CD4-positive, alpha-beta T cell treated with Interleukin-15 for 1 hour (primary cell): Measurements from ENCODE around the gene PPP1R13B.
"Not testable (repeated sequence)": the region's sequence is repeated elsewhere in the genome, so short reads cannot be mapped to it uniquely, and the experiment has no call there.

Source experiments
- DNase-seq: peaks from one replicate; pipeline ENCODE4 v3.0.0-alpha.2; 2020

PPP1R13B gene, protein sequence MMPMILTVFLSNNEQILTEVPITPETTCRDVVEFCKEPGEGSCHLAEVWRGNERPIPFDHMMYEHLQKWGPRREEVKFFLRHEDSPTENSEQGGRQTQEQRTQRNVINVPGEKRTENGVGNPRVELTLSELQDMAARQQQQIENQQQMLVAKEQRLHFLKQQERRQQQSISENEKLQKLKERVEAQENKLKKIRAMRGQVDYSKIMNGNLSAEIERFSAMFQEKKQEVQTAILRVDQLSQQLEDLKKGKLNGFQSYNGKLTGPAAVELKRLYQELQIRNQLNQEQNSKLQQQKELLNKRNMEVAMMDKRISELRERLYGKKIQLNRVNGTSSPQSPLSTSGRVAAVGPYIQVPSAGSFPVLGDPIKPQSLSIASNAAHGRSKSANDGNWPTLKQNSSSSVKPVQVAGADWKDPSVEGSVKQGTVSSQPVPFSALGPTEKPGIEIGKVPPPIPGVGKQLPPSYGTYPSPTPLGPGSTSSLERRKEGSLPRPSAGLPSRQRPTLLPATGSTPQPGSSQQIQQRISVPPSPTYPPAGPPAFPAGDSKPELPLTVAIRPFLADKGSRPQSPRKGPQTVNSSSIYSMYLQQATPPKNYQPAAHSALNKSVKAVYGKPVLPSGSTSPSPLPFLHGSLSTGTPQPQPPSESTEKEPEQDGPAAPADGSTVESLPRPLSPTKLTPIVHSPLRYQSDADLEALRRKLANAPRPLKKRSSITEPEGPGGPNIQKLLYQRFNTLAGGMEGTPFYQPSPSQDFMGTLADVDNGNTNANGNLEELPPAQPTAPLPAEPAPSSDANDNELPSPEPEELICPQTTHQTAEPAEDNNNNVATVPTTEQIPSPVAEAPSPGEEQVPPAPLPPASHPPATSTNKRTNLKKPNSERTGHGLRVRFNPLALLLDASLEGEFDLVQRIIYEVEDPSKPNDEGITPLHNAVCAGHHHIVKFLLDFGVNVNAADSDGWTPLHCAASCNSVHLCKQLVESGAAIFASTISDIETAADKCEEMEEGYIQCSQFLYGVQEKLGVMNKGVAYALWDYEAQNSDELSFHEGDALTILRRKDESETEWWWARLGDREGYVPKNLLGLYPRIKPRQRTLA

DNA sequence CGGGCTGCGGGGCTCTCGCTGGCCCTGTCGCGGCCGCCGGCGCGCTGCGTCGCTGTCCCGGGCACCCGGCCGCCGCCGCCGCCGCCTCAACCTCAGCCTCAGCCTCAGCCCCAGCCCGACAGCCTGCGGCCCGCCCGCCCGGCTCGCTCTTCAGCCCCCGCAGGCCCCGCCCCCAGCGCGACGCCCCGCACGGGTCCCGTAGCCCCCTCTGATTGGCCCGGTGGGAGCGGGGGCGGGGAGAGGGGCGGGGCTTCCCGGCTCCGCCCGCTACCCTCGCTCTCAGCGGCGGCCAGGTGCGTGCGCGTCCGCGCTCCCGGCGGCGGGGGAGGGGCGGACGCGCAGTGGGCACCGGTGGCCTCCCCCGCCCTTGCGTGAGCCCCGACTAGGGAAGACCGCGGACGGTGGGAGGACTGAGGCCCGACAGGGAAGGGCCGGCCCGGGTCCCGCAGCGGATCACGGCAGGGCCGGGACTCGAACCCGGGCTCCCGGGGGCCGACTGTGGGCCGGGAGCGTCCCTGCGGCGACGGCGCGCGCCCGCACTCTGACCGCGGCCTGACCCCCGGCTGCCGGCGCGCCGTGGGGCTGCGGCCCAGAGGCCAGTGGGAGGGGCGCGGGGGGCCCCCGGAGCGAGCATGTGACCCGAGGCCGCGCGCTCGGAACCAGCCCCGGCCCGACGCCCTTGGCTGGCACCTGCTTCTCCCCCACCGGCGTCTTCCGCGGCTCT, at the start of gene PPP1R13B:
Gene PPP1R13B, minus strand, starts transcription at position 125 of the 724 bp plus-strand sequence. CDS start 268 bp downstream, outside the sequence.
- peak; percentile 92 for DNase-seq

DNA sequence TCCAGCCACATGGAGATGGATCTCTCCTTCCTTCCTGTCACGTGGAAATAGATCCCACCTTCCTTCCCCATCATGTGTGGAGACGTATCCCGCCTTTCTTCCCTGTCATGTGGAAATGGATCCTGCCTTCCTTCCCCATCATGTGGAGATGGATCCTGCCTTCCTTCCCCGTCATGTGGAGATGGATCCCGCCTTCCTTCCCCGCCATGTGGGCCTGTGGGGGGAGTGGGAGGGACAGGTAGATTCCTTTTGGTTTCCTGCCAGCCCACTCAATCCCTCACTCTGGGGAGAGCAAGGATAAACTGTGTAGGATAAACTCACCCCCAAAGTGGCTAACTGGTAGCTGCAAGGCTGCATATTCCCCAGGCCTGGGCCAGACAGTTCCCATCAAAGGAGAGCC, 49.2 kb upstream of the PPP1R13B start:
- DNase-seq = no peak

DNA sequence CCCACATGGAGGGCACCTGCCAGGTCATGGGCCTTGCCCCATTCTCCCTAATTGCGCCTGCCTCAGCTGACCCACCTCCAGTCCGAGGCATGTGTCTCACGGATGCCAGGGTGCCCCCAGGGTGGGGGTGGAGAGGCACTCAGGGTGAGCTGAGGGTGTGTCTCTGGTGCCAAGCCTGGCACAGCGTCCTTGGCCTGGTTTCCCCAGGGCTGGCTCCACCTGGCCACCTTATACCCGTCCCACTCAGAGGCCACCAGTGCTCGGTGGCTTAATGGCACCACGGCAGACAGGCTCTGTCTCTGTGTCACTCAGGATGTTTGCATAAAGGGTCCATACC, 47.3 kb upstream of the PPP1R13B start:
- DNase-seq = no peak

DNA sequence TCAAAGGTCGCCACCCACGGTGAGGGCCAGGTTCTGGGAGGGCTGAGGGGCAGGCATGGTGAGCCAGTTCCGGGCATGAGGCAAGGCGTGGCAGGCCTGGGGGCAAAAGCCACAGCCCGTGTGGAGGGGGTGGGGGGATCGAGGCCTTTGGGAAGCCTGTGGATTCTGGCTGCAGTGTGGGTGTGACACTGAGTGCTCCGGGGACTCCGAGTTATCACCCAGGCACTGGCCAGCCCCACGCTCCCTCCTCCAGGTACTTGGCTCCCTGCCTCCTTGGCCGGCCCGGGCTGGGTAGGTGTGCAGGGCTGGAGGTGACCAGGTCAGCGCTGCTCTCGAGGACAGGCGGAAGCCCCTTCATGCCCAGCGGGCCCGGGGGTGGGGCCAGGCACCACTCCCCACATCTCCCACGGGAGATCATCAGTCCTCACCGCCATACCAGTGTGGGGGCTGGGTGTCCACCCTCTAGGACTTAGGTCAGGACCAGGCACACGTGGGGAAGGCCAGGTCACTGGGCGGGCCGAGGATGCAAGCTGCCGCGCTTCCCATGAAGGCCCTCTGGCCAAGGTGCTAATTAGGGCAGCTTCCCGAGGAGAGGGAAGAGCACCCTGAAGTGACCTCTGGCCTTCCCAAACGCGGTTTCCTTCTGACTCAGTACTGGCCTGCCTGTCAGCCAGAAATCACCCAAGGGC, 46.8 kb upstream of the PPP1R13B start:
- DNase-seq = no peak

DNA sequence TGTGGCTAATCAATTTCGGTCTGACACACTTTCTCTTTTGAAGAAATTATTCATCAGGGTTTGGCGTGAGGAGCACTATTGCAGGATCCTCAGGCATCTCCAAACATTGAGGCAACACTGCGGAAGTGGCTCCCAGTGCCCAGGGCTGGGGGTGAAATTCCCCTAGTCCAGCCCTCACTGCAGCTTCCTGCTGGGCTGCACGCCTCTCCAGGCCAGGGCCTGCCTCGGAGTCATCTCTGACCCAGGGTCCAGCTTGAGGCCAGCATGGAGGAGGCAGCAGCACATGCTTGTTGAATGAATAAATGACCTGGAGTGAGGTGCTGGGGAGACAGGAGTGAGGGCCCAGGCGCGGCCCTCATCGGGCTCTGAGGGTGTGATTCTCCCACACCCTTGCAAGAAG, 44.9 kb upstream of the PPP1R13B start:
- DNase-seq = no peak

DNA sequence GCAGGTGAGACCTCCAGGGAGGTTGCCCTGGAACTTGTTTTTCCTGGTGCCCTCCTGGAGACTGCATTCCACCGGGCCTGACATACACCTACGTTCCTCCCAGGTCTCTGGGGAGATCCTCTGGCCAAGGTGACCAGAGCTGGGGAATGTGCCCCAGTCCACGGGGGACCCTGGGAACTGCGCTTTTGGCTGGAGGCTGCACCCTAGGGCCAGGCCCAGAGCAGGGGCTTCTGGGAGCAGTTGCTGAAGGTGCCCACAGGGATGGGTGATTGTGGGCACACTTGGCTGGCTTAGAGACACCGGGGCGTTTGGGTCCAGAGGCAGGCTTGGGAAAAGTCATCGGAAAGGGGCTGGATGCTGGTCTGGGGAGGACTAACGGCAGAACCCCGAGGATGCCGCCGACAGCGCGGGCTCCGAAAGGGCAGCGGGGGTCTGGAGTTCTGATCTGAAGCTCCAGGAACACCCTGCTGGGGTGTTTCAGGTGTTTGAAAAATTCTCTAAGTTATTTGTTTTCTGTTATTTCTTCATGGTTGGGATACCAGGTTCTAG, 44.4 kb upstream of the PPP1R13B start:
- no peak for DNase-seq

- DNase-seq = no peak
Measured at GRCh38 chr14:103890821-103891666, 43.7 kb upstream of the PPP1R13B start.

DNA sequence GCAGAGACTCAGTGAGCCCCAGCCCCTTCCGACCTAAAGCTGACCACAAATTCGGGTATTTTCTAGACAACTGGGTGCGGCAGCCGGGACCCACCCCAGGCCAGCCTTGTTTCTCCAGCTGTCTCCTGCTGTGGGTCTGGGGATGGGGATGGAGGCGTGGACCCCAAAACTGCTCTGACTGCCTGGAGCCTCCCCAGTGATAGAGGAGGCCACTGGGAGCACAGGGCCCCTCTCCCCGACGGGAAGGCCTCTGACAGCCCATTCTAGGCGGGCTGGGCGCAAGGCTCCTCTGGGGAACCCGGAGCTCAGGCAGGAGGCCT, 42.6 kb upstream of the PPP1R13B start:
- DNase-seq = no peak

DNA sequence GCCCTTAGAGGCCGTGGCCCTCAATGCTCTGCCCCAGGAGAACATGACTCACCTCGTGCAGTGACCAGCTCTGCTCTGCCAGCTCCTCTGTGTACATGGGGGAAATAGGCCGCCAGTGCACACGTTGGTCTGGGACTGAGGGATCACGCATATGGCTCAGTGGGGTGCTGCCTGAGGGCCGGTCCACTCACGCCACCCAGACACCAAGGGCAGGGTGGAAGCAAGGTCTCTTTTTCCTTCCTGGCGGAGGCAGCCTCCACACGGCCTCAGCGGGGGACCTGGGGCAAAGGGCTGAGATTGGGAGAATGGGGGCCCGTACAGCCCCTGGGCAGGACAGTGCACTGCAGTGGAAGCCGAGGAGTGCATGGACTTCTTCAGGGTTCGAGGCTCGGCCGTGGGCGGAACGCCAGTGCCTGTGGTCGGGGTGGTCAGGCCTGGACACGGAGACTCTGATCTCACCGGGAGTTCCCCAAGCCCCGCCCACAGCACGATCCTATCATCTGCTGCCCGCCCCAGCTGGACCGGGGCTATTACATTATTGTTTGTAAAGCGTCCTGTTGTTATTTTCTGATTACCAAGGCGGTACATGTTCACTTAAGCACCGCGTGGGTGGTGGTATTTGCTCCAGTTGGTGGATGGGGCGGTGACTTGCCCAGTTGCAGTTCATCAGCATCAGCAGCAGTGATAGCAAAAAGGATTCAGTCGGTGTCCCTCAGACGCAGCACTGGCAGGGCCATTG, 42.1 kb upstream of the PPP1R13B start:
- no peak for DNase-seq

- DNase-seq = not testable (repeated sequence)
Measured at GRCh38 chr14:103889002-103889312, 41.6 kb upstream of the PPP1R13B start.

DNA sequence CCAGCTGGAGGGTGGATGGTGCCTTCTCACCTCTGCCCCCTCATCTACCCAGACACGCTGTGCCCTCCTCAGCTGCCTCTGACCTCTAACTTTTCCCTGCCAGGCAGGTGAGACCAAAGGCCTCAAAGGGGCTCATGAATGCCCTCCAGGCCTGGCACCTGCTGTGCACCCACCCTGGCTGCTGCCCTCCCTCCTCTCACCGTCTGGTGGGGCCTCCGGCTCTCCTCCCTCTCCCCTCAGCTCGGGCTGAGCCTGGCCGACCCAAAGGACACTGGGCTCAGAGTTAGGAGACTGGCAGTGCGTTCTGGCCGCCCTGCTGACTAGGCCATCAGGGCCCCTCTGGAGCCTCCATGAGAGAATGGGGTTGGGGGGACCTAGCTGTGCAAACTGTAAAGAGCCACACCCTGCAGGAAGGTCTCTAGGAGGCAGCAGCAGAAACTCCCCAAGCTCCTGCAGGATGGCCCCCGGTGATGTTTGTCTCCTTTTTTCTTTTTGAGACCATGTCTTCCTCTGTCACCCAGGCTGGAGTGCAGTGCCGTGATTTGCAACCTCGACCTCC, 40.3 kb upstream of the PPP1R13B start:
- no peak for DNase-seq

- DNase-seq = no peak
Measured at GRCh38 chr14:103887170-103887501, 39.8 kb upstream of the PPP1R13B start.

GRCh38 chr14:103886304-103887169, 39.2 kb upstream of the PPP1R13B start:
- no peak for DNase-seq

DNA sequence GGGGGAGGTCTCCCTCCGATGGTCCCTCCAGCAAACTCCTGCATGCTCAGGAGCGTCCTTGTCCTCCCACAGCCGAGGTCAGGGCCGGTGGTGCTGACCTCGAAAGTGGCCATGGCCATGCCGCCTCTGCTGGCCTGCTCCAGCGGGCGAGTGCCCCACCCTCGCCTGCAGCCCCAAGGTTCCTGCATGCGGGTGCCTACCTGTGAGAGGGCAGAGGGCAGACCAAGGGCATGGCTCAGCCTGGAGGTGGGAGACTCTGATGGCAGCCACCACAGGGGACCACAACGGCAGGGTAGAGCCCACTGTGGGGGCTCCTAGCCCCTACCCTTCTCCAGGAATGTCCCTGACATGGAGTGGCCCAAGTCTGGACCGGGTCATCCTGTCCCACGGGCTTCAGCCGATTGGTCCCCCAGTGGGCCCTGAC, 38.1 kb upstream of the PPP1R13B start:
- no peak for DNase-seq

DNA sequence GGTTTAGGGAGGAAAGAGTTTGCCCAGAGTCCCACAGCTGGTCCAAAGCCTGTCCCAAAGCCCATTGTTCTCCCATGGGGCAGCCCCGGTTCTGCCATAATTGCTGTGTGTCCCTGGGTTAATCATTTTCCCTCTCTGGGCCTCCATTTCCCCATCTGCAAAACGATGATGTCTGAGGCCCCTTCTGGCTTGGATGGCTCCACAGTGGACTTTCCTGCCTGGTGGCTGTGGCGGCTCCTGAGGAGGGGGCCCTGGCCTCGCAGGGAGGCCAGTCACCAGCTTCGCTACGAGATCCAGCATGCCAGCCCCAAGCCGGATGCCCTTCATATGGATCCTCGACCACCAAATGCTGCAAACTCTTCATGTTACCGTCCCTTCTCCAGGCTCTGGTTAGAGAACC, 37.5 kb upstream of the PPP1R13B start:
- no peak for DNase-seq

- DNase-seq = no peak
Measured at GRCh38 chr14:103883263-103883523, 35.8 kb upstream of the PPP1R13B start.

DNA sequence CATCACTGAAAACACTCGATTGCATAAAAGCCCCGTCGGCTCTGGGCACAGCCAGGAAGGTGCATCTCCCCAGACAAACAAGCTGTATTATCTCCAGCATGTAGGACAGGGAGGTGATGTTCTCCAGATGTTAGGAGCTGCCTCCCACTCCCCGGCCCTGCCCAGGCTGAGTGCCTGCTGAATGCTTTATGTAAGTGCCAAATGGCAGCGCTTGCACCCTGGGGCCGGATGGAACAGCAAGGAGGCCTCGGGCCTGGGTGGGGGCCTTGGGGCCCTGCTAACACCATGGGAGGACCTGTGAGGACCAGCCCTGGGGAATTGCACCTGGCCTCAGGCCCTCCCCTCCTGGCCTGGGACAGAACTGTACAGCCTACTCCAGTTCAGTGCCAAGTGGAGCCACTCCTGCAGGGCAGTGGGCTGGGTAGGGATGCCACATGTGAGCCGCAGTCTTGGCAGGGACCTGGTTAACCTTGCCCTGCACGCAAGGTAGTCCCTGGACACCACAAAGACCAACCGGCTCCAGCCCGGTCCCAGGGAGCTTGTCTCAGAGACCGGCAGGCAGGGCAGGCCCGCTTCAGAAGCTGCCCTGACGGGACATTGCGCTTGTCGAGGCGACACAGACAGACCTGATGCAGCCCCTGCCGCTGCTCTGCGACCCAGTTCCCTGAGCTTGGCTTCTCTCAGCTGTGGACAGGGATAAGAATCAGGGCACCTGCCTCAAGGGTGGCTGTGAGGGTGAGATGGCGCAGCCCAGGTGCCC, 35.3 kb upstream of the PPP1R13B start:
- no peak for DNase-seq

- DNase-seq = no peak
Measured at GRCh38 chr14:103881268-103882201, 34.2 kb upstream of the PPP1R13B start.
